ENCODE results near the gene KRTAP10-6. TPM values are rescaled to one million over a fixed set of nuclear protein-coding genes. Genes with fewer than 3 reads are reported as not detected.

The KRTAP10-6 gene
- total RNA-seq, 2 donors from 2014 or later = not detected

DNA sequence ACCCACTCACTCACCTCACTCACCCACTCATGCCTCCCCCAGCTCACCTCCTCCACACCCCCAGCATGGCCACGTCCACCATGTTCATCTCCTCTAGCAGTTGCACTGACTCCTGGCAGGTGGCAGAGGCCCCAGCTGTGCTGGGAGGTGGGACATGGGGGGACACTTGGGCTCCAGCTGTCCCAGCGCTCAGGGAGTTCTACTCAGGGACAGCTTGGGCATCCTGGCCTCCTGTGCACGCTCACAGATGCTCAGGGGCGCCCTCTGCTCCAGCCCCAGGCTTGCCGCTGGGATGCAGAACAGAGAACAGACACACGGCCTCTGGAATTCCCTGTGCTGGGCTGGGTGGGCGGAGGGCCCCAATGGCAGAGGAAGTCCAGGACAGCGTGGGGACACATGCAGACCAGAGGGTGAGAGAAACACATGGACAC is 24.8 kb upstream of the KRTAP10-6 start:
- Histone ChIP-seq H3K9me3 (no peaks in the 10 kb centered on the region), H3K27me3 (no peaks in the 10 kb centered on the region), H3K4me3 (no peak overlapping the region), H3K4me1 (no peaks in the 10 kb centered on the region), H3K36me3 (replicated peaks in 1 of 2; ENCODE audit: insufficient read depth in 1 of 2, low read depth in 2 of 2) (no peaks in the 10 kb centered on the region), H3K27ac (no peak overlapping the region)
- ATAC-seq (no peak), DNase-seq (no peak)
- intact Hi-C loops (cut with DNase I) = no loop called here
- 34 to 53% methylated on average over 4 to 8 of the region's 8 CpGs for WGBS, 2 donors
- no peak for TF ChIP-seq POLR2A (IDR thresholded peaks at IDR 0.05)
- TF ChIP-seq, protein P1, sequence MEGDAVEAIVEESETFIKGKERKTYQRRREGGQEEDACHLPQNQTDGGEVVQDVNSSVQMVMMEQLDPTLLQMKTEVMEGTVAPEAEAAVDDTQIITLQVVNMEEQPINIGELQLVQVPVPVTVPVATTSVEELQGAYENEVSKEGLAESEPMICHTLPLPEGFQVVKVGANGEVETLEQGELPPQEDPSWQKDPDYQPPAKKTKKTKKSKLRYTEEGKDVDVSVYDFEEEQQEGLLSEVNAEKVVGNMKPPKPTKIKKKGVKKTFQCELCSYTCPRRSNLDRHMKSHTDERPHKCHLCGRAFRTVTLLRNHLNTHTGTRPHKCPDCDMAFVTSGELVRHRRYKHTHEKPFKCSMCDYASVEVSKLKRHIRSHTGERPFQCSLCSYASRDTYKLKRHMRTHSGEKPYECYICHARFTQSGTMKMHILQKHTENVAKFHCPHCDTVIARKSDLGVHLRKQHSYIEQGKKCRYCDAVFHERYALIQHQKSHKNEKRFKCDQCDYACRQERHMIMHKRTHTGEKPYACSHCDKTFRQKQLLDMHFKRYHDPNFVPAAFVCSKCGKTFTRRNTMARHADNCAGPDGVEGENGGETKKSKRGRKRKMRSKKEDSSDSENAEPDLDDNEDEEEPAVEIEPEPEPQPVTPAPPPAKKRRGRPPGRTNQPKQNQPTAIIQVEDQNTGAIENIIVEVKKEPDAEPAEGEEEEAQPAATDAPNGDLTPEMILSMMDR (IDR thresholded peaks at IDR 0.05) = no peak

GRCh38 chr21:44616591-44616926 is 24.3 kb upstream of the KRTAP10-6 start:
- no peak for ATAC-seq
- Histone ChIP-seq H3K9me3 (peaks cover 0 to 4% (median 0%) of the 10 kb centered on the region in 3 donors), H3K36me3 (replicated peaks in 1 of 2; ENCODE audit: insufficient read depth in 1 of 2, low read depth in 2 of 2) (no peaks in the 10 kb centered on the region), H3K27ac (no peak overlapping the region), H3K4me3 (no peak overlapping the region), H3K4me1 (no peaks in the 10 kb centered on the region), H3K27me3 (no peaks in the 10 kb centered on the region)
- TF ChIP-seq POLR2A (IDR thresholded peaks at IDR 0.05) = no peak
- TF ChIP-seq, protein P1 (IDR thresholded peaks at IDR 0.05) = no peak
- DNase-seq = no peak
- 46 to 69% methylated on average over 2 to 16 of the region's 16 CpGs for WGBS, 2 donors
- intact Hi-C loops (cut with DNase I) = no loop called here

GRCh38 chr21:44615911-44616590 is 23.7 kb upstream of the KRTAP10-6 start:
- no peaks in the 10 kb centered on the region for H3K36me3 ChIP-seq (replicated peaks in 1 of 2; ENCODE audit: insufficient read depth in 1 of 2, low read depth in 2 of 2)
- intact Hi-C loops (cut with DNase I) = no loop called here
- no peak for DNase-seq
- peaks cover 0 to 8% (median 0%) of the 10 kb centered on the region in 3 donors for H3K9me3 ChIP-seq
- H3K27me3 ChIP-seq = no peaks in the 10 kb centered on the region
- H3K27ac ChIP-seq = no peak overlapping the region
- no peak overlapping the region for H3K4me3 ChIP-seq
- no peak for TF ChIP-seq POLR2A (IDR thresholded peaks at IDR 0.05)
- 51 to 56% methylated on average over 4 to 17 of the region's 17 CpGs for WGBS, 2 donors
- ATAC-seq = no peak
- H3K4me1 ChIP-seq = no peaks in the 10 kb centered on the region

DNA sequence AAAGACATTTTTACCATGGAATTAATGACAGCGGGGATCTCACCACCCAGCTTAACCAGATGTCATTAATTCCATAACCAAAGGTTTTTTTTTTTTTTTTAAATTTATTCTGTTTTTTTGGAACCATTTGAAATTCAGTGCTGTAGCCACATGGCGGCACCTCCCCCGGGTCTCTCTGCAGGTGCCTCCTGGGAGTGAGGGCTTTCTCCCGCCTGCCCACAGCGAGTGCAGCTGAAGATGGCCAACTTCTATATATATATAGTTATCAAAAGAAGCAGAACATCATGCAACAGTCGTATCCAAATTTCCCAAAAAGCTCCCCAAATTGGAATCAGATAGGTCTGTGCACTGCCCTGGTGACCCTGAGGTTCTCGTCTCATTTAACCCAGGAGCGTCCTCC is 23.2 kb upstream of the KRTAP10-6 start:
- H3K27ac ChIP-seq = no peak overlapping the region
- H3K27me3 ChIP-seq = no peaks in the 10 kb centered on the region
- no peaks in the 10 kb centered on the region for H3K36me3 ChIP-seq (replicated peaks in 1 of 2; ENCODE audit: insufficient read depth in 1 of 2, low read depth in 2 of 2)
- no peak overlapping the region for H3K4me3 ChIP-seq
- ATAC-seq = no peak
- H3K9me3 ChIP-seq = peaks cover 0 to 14% (median 0%) of the 10 kb centered on the region in 3 donors
- WGBS, 2 donors = 53 to 63% methylated on average over 8 of the region's 8 CpGs
- intact Hi-C loops (cut with DNase I) = no loop called here
- no peak for DNase-seq
- TF ChIP-seq POLR2A (IDR thresholded peaks at IDR 0.05) = no peak
- TF ChIP-seq, protein P1 (IDR thresholded peaks at IDR 0.05) = no peak
- H3K4me1 ChIP-seq = no peaks in the 10 kb centered on the region

DNA sequence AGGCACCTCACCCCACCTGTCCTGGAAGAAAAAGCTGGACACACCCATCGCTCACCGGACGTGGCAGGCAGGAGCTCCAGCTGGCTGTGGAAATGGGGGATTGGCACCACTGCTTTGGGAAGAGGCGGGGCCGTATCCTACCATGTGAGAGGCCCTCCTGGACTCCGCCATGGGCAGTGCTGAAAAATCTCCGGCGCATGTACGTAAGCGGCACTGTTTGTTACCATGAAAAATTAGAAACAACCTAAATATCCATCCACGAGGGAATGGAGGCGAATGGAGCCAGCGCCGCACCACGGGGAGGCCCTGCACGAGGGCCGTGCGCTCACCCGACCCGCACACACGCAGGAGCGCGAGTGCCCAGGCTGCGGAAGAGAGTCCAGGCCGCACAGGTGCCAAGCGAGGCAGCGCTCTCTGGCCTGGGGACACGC is 22.7 kb upstream of the KRTAP10-6 start:
- WGBS, 2 donors = 71 to 75% methylated on average over 28 of the region's 28 CpGs
- Histone ChIP-seq H3K9me3 (peaks cover 0 to 19% (median 0%) of the 10 kb centered on the region in 3 donors), H3K36me3 (replicated peaks in 1 of 2; ENCODE audit: insufficient read depth in 1 of 2, low read depth in 2 of 2) (no peaks in the 10 kb centered on the region), H3K4me1 (no peaks in the 10 kb centered on the region), H3K27ac (no peak overlapping the region), H3K27me3 (no peaks in the 10 kb centered on the region), H3K4me3 (no peak overlapping the region)
- ATAC-seq = no peak
- intact Hi-C loops (cut with DNase I) = no loop called here
- DNase-seq = no peak
- no peak for TF ChIP-seq POLR2A (IDR thresholded peaks at IDR 0.05)
- TF ChIP-seq, protein P1 (IDR thresholded peaks at IDR 0.05) = no peak

Measured in body of pancreas (tissue), 4 donors.